HG03066 (cell line): Measurements from ENCODE around the gene CACNA2D3.

ENCODE experiments used
- ATAC-seq: cut with Tn5 transposase; IDR thresholded peaks from one replicate; pipeline ENCODE4 v1.9.1; 2021; ENCODE audit warnings: low read depth; ENCODE audit not compliant: unreplicated experiment

CACNA2D3 gene

DNA sequence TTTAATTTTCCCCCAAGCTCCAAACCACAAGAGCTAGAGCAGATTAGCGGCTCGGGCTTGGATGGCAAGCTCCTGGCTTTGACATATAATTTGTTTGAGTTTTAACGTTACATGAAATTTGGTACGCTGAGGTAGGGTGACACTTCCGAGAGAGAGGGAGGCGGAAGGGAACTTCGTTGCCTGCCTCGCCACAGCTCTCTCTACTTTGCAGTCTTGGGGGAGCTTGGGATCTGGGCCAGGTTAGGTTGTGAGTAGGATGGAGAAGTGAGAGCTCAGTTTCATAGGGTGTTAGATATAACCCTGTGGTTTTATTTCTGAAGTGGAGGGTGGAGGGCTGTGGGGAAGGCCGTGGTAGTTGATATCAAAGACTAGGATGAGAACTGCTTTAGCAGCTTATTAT, 765.8 kb downstream of the CACNA2D3 start:
- no peak for ATAC-seq

DNA sequence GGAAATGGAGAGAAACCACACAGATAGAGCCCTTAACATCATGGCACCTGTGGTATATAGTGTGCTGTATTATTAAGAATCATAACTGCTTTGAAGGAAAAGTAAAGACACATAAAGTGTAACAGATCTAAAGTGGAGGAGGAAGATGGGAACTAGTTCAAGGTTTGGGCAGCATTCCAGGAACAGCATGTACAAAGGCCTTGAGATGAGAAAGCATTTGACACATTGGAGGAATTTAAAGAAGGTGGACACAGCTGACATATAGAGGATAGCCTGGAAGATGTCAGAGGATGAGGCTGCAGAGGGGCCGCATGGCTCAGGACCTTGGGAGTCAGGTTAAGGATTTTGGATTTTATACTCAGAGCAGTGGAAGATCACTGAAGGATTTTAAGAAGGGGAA, 766.5 kb downstream of the CACNA2D3 start:
- ATAC-seq = no peak

DNA sequence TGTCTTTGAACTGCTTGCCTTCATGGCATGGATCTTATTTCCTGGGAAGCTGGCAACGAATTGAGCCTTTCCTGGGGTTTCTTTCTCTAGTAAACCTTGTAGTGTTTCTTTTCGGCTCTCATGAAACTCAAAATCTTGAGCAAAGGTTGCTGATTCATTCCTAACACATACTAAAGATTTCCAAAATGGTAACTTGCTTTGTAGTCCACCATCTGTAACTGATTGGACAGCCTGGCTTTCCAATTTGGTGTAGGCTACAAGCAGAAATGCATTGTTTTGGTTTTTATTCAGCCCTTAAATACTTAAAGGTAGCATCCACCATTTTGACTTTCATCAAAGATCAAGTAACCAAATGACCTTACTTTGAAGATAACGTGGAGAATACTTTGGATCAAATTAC, 767.4 kb downstream of the CACNA2D3 start:
- no peak for ATAC-seq

DNA sequence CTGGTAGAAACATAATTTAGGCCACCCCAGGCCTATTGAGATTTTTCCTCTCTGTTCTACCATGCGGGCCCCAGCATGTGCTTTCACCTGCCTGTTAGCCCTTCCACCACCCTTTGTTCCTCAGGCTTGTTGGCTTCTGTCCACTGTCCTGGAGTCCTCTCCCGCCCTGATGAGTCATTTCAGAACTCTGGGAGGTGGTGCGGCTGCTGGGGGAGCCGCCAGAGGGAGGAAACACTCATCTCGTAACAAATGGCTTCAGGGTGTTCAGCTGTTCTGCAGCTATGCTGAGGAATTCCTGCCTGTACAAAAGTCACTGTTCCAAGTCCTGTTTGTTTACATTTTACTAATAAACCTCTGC, 769.2 kb downstream of the CACNA2D3 start:
- no peak for ATAC-seq

DNA sequence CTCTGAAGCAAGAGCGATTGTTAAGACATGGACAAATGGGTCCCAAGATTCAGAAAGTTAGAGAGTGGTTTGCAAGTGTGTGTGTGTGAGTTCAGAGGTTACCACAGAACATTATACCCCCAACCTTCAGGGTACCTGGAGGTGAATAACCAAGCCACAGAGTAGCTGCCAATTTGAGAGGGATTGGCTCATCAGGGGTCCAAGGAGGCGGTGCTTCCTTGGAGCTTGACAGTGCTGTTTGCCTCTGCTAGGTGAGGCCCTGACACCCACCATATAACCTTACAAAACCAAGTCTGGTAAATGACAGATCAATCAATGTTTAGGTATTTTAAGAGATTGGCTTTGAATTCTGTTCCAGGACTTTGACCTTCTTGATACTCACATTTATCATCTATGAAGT, 769.8 kb downstream of the CACNA2D3 start:
- no peak for ATAC-seq

DNA sequence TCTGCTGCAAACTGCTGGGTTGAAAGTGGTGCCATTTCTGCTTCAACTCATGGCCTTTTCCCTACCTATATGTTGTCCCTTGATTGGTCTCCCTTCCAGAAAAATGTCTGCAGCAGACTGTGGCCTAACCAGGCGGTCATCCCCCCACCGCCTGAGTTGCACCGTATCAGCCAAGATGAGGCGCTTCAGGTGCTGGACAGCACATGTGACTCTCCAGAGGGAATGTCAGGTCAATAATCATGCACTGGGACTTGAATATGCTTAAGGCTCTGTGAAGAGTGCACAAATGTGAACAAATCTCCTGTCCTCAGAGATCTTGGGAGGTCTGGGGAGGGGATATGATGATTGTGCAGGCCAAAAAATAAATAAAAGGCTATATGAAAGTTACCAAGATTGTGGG, 773.3 kb downstream of the CACNA2D3 start:
- ATAC-seq = no peak

DNA sequence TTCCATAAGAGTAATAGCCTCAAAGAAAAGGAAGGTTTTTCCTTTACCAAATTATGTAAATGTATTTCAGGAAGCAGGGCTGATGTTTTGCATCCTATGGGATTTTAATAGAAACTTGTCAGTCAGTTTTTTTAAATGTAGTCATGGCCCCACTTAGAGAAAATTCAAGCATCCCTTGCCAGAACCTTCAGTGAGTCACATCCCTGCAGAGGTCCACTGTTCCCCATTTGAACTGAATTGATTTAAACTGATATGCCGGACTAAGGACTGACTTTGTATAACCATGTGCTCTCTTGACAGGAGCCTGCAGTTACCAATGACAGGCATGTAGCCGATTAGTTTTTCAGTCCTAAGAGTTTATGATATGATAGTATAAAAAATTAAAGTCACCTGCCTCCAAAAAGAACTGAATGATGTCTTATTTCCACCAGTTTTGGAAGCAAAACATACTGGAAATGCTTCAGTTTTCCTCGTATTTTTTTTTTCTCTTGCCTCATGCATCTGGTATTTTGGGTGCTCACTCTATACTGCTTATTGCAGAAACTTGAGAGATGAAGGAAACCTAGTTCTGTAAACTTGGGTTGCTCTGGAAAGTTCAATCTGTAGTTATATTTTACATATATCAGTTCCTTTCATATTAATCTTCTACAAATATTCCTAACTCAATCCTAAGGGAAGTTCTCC, 774.8 kb downstream of the CACNA2D3 start:
- ATAC-seq = no peak

DNA sequence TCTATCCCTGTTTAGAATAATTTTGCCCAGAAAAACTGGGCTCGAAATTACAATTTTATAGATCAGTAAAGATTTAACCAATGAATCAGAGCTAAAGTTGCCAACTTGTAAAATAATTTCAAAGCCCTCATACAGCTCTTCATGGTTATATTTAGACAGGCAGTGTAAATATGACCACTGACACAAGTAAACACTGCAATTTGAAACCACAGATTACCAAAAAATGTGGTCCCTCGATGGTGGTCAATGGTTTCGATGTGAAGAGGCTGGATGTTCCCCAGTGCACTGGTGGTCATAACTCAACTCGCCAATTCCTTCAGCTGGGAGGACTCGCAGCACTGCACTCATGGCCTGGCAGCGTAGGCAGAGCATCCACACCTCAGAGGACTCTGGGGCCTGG, 776.9 kb downstream of the CACNA2D3 start:
- no peak for ATAC-seq

DNA sequence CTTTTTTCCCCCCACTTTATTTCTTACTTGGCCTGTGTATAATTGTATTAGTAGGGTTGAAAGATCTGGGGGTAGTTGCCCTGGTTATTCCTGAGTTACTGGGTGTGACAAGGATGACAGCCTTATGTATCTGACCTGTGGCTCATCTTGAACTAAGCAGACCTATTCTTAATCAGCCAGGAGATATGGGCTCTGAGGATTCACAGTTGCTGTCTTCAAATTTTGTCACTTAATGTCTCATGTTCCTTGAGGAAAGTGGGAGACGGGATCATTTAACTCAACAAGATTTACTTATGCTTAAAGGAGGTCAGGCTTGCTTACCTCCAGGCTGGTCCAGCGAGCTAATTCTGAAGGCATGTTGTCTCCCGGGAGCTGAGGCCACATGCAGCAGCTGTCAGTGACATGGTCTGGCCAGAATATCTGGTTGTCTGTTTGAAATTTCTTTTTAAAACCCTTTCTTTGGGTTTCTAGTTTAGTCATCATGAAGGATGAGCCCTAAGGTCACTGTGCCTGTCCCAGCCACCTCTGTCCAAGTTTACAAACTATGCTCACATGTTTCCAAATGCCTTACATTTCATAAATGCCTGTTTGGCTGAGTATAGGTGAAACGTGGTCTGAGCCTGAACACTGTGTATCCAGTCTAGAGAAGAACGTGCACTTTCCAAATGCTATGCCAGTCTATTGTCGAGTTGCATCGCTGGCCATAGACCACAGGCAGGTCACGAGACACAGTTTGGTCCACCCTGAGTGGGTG, 778.7 kb downstream of the CACNA2D3 start:
- ATAC-seq = no peak

DNA sequence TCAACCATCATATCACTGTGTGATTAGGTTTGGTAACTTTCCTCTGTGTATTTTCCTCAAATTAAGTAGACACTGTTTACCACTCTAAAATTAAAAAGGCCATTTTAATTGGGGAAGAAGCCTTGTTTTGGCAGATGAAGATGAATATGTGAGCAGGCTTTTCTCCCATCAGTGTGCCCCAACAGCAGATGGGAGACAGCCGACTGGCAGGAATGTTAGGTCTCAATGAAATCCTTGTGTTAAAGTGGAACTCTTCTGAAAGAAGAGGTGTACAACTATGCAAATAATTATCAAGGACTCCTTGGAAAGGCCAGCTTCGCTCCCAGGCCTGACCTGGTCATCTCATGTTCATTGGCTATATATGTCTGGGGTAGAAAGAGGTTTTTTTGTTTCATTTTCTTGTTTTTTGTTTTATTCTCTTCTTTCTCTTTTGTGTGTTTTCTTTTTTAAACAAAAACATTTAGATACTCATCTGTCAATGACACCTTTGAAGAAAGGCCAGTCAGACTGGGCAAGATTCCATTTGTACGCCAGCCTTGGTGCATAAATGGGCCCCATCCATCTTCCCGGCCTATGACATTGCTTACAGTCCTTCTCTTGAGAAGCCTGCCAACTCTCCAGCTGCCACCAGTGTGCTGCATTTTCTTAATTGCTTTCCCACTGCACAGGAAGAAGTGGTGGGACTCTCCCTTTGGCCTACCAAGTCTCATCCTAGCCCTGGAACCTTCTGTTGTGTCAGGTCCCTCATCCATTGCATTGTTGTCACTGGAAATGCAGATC, 779.7 kb downstream of the CACNA2D3 start:
- ATAC-seq = no peak

DNA sequence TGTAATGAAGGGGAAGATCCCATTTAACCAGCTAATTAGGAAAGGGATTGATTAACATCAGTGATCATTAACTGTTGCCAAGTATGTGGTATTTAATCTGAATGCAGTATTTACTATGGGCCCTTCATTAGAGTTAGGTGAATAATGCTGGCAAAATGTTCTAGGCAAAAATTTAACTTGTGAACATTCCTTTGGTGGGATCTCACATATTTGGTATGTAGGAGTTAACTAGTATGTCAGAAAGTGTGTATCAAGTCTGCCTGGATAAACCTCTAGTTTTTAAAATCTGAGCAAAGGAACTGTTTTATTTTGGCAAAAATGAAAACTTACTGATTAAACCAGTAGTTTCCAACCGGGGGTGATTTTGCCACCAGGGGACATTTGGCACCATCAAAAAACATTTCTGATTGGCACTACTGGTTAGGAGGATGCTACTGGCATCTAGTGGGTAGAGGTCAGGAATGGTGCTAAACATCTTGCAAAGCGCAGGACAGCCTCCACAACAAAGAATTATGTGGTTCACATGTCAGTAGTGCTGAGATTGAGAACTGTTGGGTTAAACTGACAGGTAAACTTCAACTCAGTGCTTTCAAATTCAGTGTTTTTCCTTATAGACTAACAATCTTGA, 783.0 kb downstream of the CACNA2D3 start:
- no peak for ATAC-seq

DNA sequence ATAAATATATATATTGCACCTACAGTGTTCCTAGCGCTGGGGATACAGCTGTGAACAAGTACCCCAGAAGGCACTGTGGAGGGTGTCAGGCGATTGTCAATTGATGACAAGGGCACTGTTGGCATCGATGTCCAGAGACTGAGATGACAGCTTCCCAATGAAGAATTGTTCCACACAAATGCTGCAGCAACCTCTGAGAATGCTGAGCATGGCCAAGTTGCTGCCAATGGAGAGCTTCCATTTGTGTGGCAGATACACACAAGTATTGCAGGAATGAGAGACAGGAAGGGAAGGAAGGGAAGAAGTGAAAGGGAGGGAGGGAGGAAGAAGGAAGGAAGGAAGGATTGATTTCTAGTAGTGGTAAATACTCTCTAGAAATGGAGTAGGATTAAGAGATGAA, 783.6 kb downstream of the CACNA2D3 start:
- ATAC-seq = no peak

DNA sequence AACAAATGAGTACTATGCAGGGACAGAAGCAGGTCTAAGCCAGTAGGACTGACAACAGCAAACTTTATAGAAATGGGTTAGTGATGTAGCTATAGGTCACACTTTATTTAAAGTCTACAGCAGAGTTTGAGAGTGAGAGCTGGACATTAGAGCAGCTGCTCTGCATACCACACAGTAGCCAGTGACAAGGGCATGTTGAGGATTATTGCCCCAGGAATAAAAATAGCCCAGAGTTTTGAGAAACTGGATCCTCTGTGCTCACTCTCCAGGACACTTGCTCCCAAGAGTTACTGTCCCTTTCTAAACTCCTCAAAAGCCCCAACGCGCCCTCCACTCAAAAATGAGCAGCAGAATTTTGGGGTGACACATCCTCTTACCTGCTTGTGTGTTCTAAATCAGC, 784.4 kb downstream of the CACNA2D3 start:
- no peak for ATAC-seq

DNA sequence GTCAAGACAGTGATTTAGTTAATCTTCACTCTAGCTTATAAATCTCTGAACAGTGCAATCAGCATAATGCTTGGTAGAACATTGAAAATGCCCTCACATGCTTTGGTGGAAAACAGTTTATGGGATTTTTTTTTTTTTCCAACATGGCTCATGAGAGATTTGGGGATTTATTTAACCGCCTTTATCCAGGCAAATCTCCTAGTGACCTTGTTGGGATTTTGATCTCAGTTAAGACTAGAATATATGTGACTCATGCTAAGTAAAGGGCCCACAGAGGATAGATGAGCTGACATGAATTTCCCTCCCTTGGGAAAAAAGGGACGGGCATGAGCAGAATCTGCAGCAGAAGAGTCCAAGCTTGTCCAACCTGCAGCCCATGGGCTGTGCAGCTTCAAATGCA, 786.8 kb downstream of the CACNA2D3 start:
- ATAC-seq = no peak

DNA sequence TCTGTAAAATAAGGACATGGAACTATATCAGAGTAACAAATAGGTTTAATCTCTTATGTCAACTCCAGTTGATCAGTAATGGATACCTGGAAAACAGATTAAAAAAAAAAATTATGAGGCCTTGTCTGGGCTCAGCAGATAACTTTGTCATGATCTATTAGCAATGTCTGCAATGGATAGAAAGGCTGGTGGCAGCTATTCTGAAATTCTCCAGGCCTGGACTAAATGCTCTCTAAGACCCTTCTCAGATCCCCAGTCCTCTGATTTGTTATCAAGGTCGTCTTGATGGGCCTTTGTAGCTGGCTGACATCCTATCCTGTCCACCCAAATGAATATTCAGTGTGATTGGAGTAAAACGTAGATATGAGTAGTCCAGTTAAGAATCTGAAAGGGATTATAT, 791.8 kb downstream of the CACNA2D3 start:
- ATAC-seq = no peak

DNA sequence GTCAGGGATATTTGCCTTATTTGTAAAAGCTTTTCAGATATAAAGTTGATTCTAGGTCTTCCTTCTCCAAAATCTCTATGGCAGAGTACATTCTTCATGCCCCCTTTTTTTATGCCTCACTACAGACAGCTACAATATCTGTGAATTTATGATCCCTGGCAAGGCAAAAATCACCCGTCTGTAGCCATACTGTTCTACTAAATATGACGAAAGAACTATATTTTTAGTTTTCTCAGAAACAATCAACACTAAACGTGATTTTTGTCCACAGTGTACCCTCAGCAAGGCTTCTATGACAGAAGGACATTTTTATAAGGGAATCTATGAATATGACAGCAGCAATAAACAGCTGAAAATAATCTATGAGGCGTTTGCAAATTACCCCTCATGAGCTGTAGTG, 792.8 kb downstream of the CACNA2D3 start:
- ATAC-seq = no peak

DNA sequence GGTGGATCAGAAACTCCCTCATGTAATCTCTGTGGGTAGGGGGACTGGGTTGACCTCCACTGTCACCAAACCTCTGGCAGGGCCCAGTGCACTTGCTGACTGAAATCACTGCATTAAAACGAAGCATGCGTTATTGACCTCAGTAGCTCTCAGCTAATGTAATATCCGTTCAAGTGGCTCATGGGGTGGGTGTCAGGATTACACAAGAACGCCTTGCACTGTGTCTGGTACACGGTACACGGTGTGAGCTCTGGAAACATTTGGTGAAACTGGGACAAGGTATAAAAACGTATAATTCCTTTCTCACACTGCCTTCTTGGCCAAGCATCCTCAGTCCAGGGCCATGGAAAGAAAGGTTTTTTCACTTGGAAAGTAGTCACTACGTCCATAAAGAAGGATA, 793.6 kb downstream of the CACNA2D3 start:
- no peak for ATAC-seq

DNA sequence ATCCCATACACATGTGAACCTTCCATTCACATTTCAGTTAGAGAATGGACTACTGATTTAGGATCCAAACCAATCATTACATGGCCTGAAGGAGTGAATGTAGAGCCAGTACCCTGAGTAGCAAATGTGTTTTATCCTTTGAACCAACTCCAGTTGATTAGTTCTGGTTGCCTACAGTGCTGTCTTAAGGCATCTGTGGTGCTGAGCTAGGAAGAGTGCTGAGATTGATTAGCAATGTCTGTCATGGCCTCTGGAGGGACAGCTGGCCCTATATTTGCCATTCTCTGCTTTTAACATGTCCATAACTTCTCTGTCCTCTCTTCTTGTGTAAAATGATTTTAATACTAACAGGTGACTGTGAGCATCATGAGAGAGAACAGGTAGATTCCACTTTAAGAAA, 794.4 kb downstream of the CACNA2D3 start:
- no peak for ATAC-seq

DNA sequence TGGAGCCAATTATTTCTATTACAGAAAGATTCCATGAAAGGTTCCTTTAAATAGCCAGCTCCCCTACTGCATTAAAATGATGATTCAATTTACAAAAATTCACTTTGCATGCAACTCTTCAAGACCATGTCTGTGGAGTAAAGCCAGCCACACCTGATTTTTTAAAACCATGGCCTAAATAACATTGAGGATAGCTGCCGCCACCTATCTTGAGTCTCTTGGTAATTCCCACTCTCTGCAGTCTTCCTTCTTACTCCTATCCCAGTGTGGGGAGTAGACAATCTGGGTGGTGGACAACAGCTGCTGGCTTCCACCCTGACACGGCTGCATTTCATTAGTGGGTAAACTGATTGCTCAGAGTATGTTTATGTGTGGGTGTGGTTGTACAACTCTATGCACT, 794.8 kb downstream of the CACNA2D3 start:
- no peak for ATAC-seq

DNA sequence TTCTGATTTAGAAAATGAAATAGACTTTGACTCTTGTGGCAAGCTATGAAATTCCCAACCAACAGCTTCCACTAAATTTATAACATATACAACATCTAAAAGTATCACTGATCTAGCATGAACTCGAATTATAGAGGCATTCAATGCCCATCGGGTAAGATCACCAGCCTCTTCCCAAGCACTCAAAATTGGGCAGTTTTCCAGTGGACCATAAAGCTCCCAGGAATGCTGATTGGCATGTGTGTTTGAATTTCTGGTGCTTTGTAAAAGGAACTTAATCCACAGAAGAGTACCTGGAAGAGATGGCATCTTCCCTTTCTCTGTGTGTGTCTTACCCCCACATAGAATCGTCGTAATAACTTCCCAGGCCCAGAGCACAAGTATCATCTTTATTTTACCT, 795.5 kb downstream of the CACNA2D3 start:
- no peak for ATAC-seq

DNA sequence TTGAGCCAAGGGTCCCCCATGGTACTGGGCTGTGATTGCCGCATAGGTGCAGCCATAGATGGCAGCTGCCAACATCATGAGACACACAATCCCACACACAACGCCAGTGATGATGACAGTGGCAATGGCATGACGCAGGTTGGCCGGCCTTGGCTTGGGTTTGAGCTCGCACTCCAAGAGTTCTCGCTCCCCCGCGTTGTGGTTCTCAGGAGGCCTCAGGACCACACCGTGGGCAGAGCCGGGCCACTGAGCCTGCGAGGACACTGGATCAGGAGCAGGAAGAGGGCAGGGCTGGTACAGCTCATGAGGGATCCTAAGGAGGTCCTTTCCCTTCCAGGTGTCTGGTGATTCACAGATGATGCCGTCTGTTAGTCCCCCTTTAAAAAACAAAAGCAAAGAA, 796.2 kb downstream of the CACNA2D3 start:
- ATAC-seq = no peak
